ENCODE data around the gene LY6G5C. TPM values are rescaled to one million over a fixed set of nuclear protein-coding genes. Genes with fewer than 3 reads are reported as not detected.

The LY6G5C gene
- polyA plus RNA-seq, 4 donors, result 1.6 to 5.9 (median 2.6) TPM

Other genes starting within 250 kb of the LY6G5C start
- gene MICB, start 182.9 kb downstream of the LY6G5C start, polyA plus RNA-seq (ENCODE audit: insufficient read length in 4 of 4), result 1 to 10 TPM in 3 of 4 donors, under 1 TPM in 1; 0.49 to 2.3 (median 1.0) TPM
- gene MCCD1, start 152.1 kb downstream of the LY6G5C start, polyA plus RNA-seq (ENCODE audit: insufficient read length in 4 of 4), result 10 to 100 TPM in 3 of 4 donors, under 1 TPM in 1; 0.27 to 18.6 (median 12.8) TPM
- gene DDX39B, start 139.1 kb downstream of the LY6G5C start, polyA plus RNA-seq (ENCODE audit: insufficient read length in 4 of 4), result 100 to 1,000 TPM; 448 to 682 (median 553) TPM
- gene ATP6V1G2, start 134.5 kb downstream of the LY6G5C start, polyA plus RNA-seq (ENCODE audit: insufficient read length in 4 of 4), result 1 to 10 TPM; 4.8 to 9.4 (median 6.4) TPM
- gene NFKBIL1, start 133.5 kb downstream of the LY6G5C start, polyA plus RNA-seq (ENCODE audit: insufficient read length in 4 of 4), result 10 to 100 TPM; 18.3 to 28.7 (median 19.7) TPM
- under 1 TPM; 0.23 to 0.43 (median 0.36) TPM for gene LTA, start 108.8 kb downstream of the LY6G5C start, polyA plus RNA-seq (ENCODE audit: insufficient read length in 4 of 4)
- 1 to 10 TPM in 1 of 4 donors, under 1 TPM in 2, not detected in 1; 0.23 to 2.5 (median 0.29) TPM for gene TNF, start 105.5 kb downstream of the LY6G5C start, polyA plus RNA-seq (ENCODE audit: insufficient read length in 4 of 4)
- gene LTB, start 98.6 kb downstream of the LY6G5C start, polyA plus RNA-seq (ENCODE audit: insufficient read length in 4 of 4), result 1 to 10 TPM in 3 of 4 donors, under 1 TPM in 1; 0.66 to 2.0 (median 1.6) TPM
- 10 to 100 TPM in 1 of 4 donors, 1 to 10 TPM in 3; 4.6 to 10.3 (median 4.9) TPM for gene LST1, start 94.8 kb downstream of the LY6G5C start, polyA plus RNA-seq (ENCODE audit: insufficient read length in 4 of 4)
- gene NCR3, start 88.1 kb downstream of the LY6G5C start, polyA plus RNA-seq (ENCODE audit: insufficient read length in 4 of 4), result under 1 TPM in 2 of 4 donors, not detected in 2; 0.17 to 0.20 TPM
- gene AIF1, start 65.8 kb downstream of the LY6G5C start, polyA plus RNA-seq (ENCODE audit: insufficient read length in 4 of 4), result 10 to 100 TPM; 43.3 to 77.0 (median 73.6) TPM
- gene PRRC2A, start 60.4 kb downstream of the LY6G5C start, polyA plus RNA-seq (ENCODE audit: insufficient read length in 4 of 4), result 100 to 1,000 TPM; 143 to 224 (median 174) TPM
- gene BAG6, start 28.4 kb downstream of the LY6G5C start, polyA plus RNA-seq (ENCODE audit: insufficient read length in 4 of 4), result 100 to 1,000 TPM; 186 to 278 (median 241) TPM
- gene APOM, start 25.2 kb downstream of the LY6G5C start, polyA plus RNA-seq (ENCODE audit: insufficient read length in 4 of 4), result 100 to 1,000 TPM in 2 of 4 donors, 10 to 100 TPM in 2; 10.1 to 106 (median 83.8) TPM
- gene C6orf47, start 20.3 kb downstream of the LY6G5C start, polyA plus RNA-seq (ENCODE audit: insufficient read length in 4 of 4), result 10 to 100 TPM; 15.8 to 21.1 (median 19.0) TPM
- 10 to 100 TPM; 16.8 to 28.9 (median 24.9) TPM for gene GPANK1, start 16.1 kb downstream of the LY6G5C start, polyA plus RNA-seq (ENCODE audit: insufficient read length in 4 of 4)
- gene CSNK2B, start 15.0 kb downstream of the LY6G5C start, polyA plus RNA-seq (ENCODE audit: insufficient read length in 4 of 4), result 100 to 1,000 TPM; 184 to 243 (median 239) TPM
- 10 to 100 TPM; 16.6 to 28.7 (median 20.9) TPM for gene LY6G5B, start 11.1 kb downstream of the LY6G5C start, polyA plus RNA-seq (ENCODE audit: insufficient read length in 4 of 4)
- gene ABHD16A, start 22.3 kb upstream of the LY6G5C start, polyA plus RNA-seq (ENCODE audit: insufficient read length in 4 of 4), result 10 to 100 TPM; 50.1 to 67.5 (median 55.9) TPM
- 1 to 10 TPM in 1 of 4 donors, under 1 TPM in 2, not detected in 1; 0.30 to 1.5 (median 0.52) TPM for gene LY6G6F, start 25.8 kb upstream of the LY6G5C start, polyA plus RNA-seq (ENCODE audit: insufficient read length in 4 of 4)
- gene LY6G6D, start 34.3 kb upstream of the LY6G5C start, polyA plus RNA-seq (ENCODE audit: insufficient read length in 4 of 4), result not detected
- under 1 TPM in 3 of 4 donors, not detected in 1; 0.45 to 0.74 (median 0.63) TPM for gene LY6G6C, start 40.7 kb upstream of the LY6G5C start, polyA plus RNA-seq (ENCODE audit: insufficient read length in 4 of 4)
- gene MPIG6B, start 42.3 kb upstream of the LY6G5C start, polyA plus RNA-seq (ENCODE audit: insufficient read length in 4 of 4), result 1 to 10 TPM; 1.1 to 2.9 (median 1.4) TPM
- gene DDAH2, start 48.2 kb upstream of the LY6G5C start, polyA plus RNA-seq (ENCODE audit: insufficient read length in 4 of 4), result 100 to 1,000 TPM; 150 to 213 (median 182) TPM
- 100 to 1,000 TPM; 201 to 309 (median 278) TPM for gene CLIC1, start 55.5 kb upstream of the LY6G5C start, polyA plus RNA-seq (ENCODE audit: insufficient read length in 4 of 4)
- gene MSH5, start 58.9 kb upstream of the LY6G5C start, polyA plus RNA-seq (ENCODE audit: insufficient read length in 4 of 4), result 10 to 100 TPM; 14.2 to 51.0 (median 25.2) TPM
- gene SAPCD1, start 81.6 kb upstream of the LY6G5C start, polyA plus RNA-seq (ENCODE audit: insufficient read length in 4 of 4), result 10 to 100 TPM in 2 of 4 donors, 1 to 10 TPM in 2; 2.7 to 13.0 (median 7.9) TPM
- 10 to 100 TPM in 1 of 4 donors, 1 to 10 TPM in 3; 1.5 to 11.1 (median 5.5) TPM for gene VWA7, start 96.3 kb upstream of the LY6G5C start, polyA plus RNA-seq (ENCODE audit: insufficient read length in 4 of 4)
- 10 to 100 TPM; 42.7 to 67.9 (median 60.0) TPM for gene VARS1, start 114.7 kb upstream of the LY6G5C start, polyA plus RNA-seq (ENCODE audit: insufficient read length in 4 of 4)
- gene LSM2, start 125.9 kb upstream of the LY6G5C start, polyA plus RNA-seq (ENCODE audit: insufficient read length in 4 of 4), result 10 to 100 TPM; 71.4 to 84.9 (median 84.3) TPM
- gene HSPA1L, start 134.2 kb upstream of the LY6G5C start, polyA plus RNA-seq (ENCODE audit: insufficient read length in 4 of 4), result 1 to 10 TPM; 3.1 to 4.4 (median 3.7) TPM
- 100 to 1,000 TPM in 3 of 4 donors, 10 to 100 TPM in 1; 88.1 to 159 (median 116) TPM for gene HSPA1A, start 134.5 kb upstream of the LY6G5C start, polyA plus RNA-seq (ENCODE audit: insufficient read length in 4 of 4)
- gene HSPA1B, start 146.7 kb upstream of the LY6G5C start, polyA plus RNA-seq (ENCODE audit: insufficient read length in 4 of 4), result 100 to 1,000 TPM; 111 to 507 (median 160) TPM
- 10 to 100 TPM; 23.9 to 77.5 (median 69.9) TPM for gene NEU1, start 181.8 kb upstream of the LY6G5C start, polyA plus RNA-seq (ENCODE audit: insufficient read length in 4 of 4)
- gene SLC44A4, start 197.9 kb upstream of the LY6G5C start, polyA plus RNA-seq (ENCODE audit: insufficient read length in 4 of 4), result 10 to 100 TPM in 3 of 4 donors, 1 to 10 TPM in 1; 2.4 to 53.4 (median 41.4) TPM
- 10 to 100 TPM; 69.0 to 99.0 (median 77.6) TPM for gene EHMT2, start 216.6 kb upstream of the LY6G5C start, polyA plus RNA-seq (ENCODE audit: insufficient read length in 4 of 4)
- gene ZBTB12, start 221.0 kb upstream of the LY6G5C start, polyA plus RNA-seq (ENCODE audit: insufficient read length in 4 of 4), result 10 to 100 TPM; 17.7 to 28.9 (median 22.0) TPM
- 10 to 100 TPM in 1 of 4 donors, 1 to 10 TPM in 3; 3.1 to 12.4 (median 5.0) TPM for gene C2, start 246.7 kb upstream of the LY6G5C start, polyA plus RNA-seq (ENCODE audit: insufficient read length in 4 of 4)

All from left renal pelvis (tissue), 4 donors.